GM12801 (cell line): Measurements from ENCODE around the gene NAGK.

Experiments
- TF ChIP-seq, protein P1 (sequence below): IDR thresholded peaks from one replicate; pipeline ENCODE4 v1.5.1; 2011; ENCODE audit warnings: control low read depth; ENCODE audit not compliant: insufficient read length; ENCODE audit errors: extremely low read depth

The NAGK gene

GRCh38 chr2:71060871-71061270 is 7.6 kb upstream of the NAGK start:
- TF ChIP-seq, protein P1, sequence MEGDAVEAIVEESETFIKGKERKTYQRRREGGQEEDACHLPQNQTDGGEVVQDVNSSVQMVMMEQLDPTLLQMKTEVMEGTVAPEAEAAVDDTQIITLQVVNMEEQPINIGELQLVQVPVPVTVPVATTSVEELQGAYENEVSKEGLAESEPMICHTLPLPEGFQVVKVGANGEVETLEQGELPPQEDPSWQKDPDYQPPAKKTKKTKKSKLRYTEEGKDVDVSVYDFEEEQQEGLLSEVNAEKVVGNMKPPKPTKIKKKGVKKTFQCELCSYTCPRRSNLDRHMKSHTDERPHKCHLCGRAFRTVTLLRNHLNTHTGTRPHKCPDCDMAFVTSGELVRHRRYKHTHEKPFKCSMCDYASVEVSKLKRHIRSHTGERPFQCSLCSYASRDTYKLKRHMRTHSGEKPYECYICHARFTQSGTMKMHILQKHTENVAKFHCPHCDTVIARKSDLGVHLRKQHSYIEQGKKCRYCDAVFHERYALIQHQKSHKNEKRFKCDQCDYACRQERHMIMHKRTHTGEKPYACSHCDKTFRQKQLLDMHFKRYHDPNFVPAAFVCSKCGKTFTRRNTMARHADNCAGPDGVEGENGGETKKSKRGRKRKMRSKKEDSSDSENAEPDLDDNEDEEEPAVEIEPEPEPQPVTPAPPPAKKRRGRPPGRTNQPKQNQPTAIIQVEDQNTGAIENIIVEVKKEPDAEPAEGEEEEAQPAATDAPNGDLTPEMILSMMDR: no peak

- TF ChIP-seq, protein P1: no peak
These were observed 5.2 kb upstream of the NAGK start for GRCh38 chr2:71063216-71063615.

DNA sequence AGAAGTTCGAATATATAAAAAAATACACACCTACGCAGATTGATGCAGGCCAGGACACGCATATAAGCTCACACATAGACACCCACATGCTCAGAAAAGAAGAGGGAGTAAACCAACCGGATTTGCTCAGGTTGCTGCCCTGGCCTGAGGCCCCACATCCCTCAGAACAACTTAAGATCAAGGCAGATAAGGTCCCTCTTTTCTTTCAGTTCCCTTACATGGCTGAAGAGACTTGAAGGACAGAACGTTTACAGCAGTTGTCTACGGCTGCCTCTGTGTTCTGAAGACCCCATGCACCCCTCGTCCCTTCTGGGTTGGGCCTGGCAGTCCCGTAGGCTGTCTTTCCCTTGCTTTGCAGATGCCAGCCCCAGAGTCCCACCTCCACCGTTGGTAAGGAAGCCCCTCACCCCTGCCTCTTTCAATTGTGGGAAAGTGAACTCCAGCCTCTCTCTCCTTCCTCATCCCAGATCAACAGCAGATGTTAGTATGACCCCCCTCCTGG is 4.3 kb upstream of the NAGK start:
- TF ChIP-seq, protein P1: no peak

GRCh38 chr2:71064754-71065621 is 3.5 kb upstream of the NAGK start:
- TF ChIP-seq, protein P1: no peak

DNA sequence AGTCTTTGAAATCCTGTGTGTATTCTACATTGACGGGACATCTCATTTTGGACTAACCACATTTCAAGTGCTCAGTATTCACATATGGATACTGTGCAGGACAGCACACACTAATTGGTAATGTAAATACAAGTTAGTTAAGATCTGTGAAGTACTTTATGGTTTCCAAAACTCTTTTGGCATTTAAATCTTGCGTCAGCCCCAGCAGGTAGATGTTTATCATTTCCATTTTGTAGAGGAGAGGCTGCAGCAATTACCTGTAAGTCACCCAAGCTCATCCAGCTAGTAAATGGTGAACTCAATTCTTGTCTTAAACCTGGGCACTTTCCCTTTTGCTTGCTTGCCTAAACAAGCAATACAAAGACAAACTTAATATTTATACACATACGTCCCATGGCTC is 1.6 kb upstream of the NAGK start:
- TF ChIP-seq, protein P1: no peak

- TF ChIP-seq, protein P1: no peak
These were observed 756 bp upstream of the NAGK start for GRCh38 chr2:71067567-71068217.

GRCh38 chr2:71069376-71069775 is 928 bp downstream of the NAGK start:
- TF ChIP-seq, protein P1: no peak
